Measurements from ENCODE around the gene OR4K14.

DNA sequence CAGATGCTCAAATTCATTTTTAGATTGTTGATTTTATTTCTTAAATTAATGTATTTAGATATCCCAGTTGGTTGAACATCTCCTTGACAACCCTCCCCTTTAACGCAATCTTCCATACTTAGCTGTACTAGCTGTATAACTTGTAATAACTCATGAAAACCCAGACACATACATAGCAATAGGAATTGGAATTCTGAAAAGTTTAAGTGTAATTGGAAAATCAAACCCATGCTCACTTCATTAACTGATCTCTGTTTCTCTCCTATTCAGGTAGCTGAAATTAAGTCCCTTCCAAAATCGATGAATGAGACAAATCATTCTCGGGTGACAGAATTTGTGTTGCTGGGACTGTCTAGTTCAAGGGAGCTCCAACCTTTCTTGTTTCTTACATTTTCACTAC is 43.8 kb downstream of the OR4K14 start, which contains the start of gene OR4K15:
- TF ChIP-seq, protein P1, sequence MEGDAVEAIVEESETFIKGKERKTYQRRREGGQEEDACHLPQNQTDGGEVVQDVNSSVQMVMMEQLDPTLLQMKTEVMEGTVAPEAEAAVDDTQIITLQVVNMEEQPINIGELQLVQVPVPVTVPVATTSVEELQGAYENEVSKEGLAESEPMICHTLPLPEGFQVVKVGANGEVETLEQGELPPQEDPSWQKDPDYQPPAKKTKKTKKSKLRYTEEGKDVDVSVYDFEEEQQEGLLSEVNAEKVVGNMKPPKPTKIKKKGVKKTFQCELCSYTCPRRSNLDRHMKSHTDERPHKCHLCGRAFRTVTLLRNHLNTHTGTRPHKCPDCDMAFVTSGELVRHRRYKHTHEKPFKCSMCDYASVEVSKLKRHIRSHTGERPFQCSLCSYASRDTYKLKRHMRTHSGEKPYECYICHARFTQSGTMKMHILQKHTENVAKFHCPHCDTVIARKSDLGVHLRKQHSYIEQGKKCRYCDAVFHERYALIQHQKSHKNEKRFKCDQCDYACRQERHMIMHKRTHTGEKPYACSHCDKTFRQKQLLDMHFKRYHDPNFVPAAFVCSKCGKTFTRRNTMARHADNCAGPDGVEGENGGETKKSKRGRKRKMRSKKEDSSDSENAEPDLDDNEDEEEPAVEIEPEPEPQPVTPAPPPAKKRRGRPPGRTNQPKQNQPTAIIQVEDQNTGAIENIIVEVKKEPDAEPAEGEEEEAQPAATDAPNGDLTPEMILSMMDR (IDR thresholded peaks at IDR 0.05; ENCODE audit: low read depth, low read length, poor library complexity, severe bottlenecking), result no peak
- TF ChIP-seq EZH2phosphoT487 (IDR thresholded peaks at IDR 0.05; ENCODE audit: borderline replicate concordance, low read length), result no peak

Data from DOHH2 (cell line).